OCI-LY7 (cell line): Measurements from ENCODE around the gene KAT6B. TPM values are rescaled to one million over a fixed set of nuclear protein-coding genes. Genes with fewer than 3 reads are reported as not detected.

Experiments used
- BruUV-seq: library from RNA; stranded (reverse); fragments of 400-500 nt; replicated peaks from 2 replicates; lab custom pipeline; 2021; lab: Mats Ljungman, UMichigan
- CTCF ChIA-PET: fragments of 300-600 bp; sonication (Branson Sonifier 250); formaldehyde crosslinking; loops from one replicate; lab custom pipeline; 2022; ENCODE audit warnings: antibody characterized with exemption; ENCODE audit not compliant: unreplicated experiment; lab: Charles Lee
- POLR2A ChIA-PET: fragments of 300-600 bp; sonication (Branson Sonifier 250); formaldehyde crosslinking; loops from one replicate; lab custom pipeline; 2022; ENCODE audit warnings: antibody characterized with exemption; lab: Charles Lee
- DNase-seq: peaks from one replicate; pipeline ENCODE4 v3.0.0-alpha.2; 2015; ENCODE audit warnings: low spot score
- H2AFZ ChIP-seq: fragments of 200-600 bp; sonication (generic), shearing (Covaris generic); 2 replicates; pipeline ENCODE4 v1.6.1; 2014; ENCODE audit warnings: mild to moderate bottlenecking, antibody characterized with exemption, low read length, moderate library complexity
- H3K27ac ChIP-seq: fragments of 200-600 bp; sonication (generic); 2 replicates; pipeline ENCODE4 v1.5.1; 2014; ENCODE audit warnings: mixed run types, low read depth, mild to moderate bottlenecking, moderate library complexity, low read length, inconsistent platforms; ENCODE audit not compliant: poor library complexity, severe bottlenecking
- H3K36me3 ChIP-seq: fragments of 200-600 bp; sonication (generic); 2 replicates; pipeline ENCODE4 v1.6.1; 2014; ENCODE audit warnings: mild to moderate bottlenecking, antibody characterized with exemption, low read length, moderate library complexity, mixed read lengths; ENCODE audit not compliant: insufficient read depth
- H3K4me1 ChIP-seq: fragments of 200-600 bp; sonication (generic); 2 replicates; pipeline ENCODE4 v1.5.1; 2014; ENCODE audit warnings: mild to moderate bottlenecking, low read length; ENCODE audit not compliant: insufficient read depth, poor library complexity, severe bottlenecking
- H3K4me2 ChIP-seq: fragments of 200-600 bp; sonication (generic); 2 replicates; pipeline ENCODE4 v1.6.1; 2014; ENCODE audit warnings: mild to moderate bottlenecking, low read length
- H3K4me3 ChIP-seq: fragments of 200-600 bp; sonication (generic); 2 replicates; pipeline ENCODE4 v1.5.1; 2014; ENCODE audit warnings: mild to moderate bottlenecking, low read depth, low read length; ENCODE audit not compliant: poor library complexity, severe bottlenecking
- H3K79me2 ChIP-seq: fragments of 200-600 bp; sonication (generic); 2 replicates; pipeline ENCODE4 v1.6.1; 2016; ENCODE audit warnings: low read depth, mild to moderate bottlenecking, low read length, moderate library complexity, mixed read lengths; ENCODE audit not compliant: insufficient read depth
- H3K9me2 ChIP-seq: fragments of 200-600 bp; sonication (generic); 2 replicates; pipeline ENCODE4 v1.6.1; 2016; ENCODE audit warnings: mild to moderate bottlenecking, low read length, mixed read lengths; ENCODE audit not compliant: insufficient read depth
- H3K9me3 ChIP-seq: fragments of 200-600 bp; sonication (generic); 2 replicates; pipeline ENCODE4 v1.6.1; 2014; ENCODE audit warnings: mild to moderate bottlenecking, mixed run types, low read length, mixed read lengths
- H4K20me1 ChIP-seq: fragments of 200-600 bp; sonication (generic); 2 replicates; pipeline ENCODE4 v1.6.1; 2014; ENCODE audit warnings: mild to moderate bottlenecking, antibody characterized with exemption, low read length, moderate library complexity, mixed read lengths; ENCODE audit not compliant: insufficient read depth
- CTCF ChIP-seq: fragments of 200-600 bp; sonication (generic); conservative IDR thresholded peaks from 2 replicates; pipeline ENCODE4 v1.5.1; 2014; ENCODE audit warnings: mild to moderate bottlenecking, antibody characterized with exemption, low read length, moderate library complexity, mixed read lengths
- EZH2phosphoT487 ChIP-seq: fragments of 200-600 bp; sonication (generic); IDR thresholded peaks from 2 replicates; pipeline ENCODE4 v1.6.1; 2018; ENCODE audit warnings: low read depth, borderline replicate concordance, mild to moderate bottlenecking, mixed run types, antibody characterized with exemption, low read length, moderate library complexity, mixed read lengths
- intact Hi-C: fragments of 100-400 bp; cut with micrococcal nuclease; formaldehyde crosslinking; loops from one replicate; pipeline ENCODE4 v1.10.0; 2022; ENCODE audit not compliant: unreplicated experiment
- total RNA-seq, 2 experiments: library from RNA; depleted of rRNA in 1 of 2; stranded (reverse); fragments of >200 nt in 1 of 2; shearing (Covaris generic) in 1 of 2; gene quantifications; 2 replicates each; pipeline ENCODE4 v1.2.3, GENCODE V29; 2014 to 2022

KAT6B gene
- total RNA-seq, 2 experiments from 2014 or later = 20.8 to 40.8 TPM

GRCh38 chr10:74825371-74826141 is 844 bp upstream of the KAT6B start:
- TF ChIP-seq EZH2phosphoT487 (no peak), CTCF (no peak)
- Histone ChIP-seq H3K4me3 (peak overlapping the region; percentile 80), H3K36me3 (0 out of 2 replicates have a peak, but pooled peaks cover 4% of the 10 kb centered on the region), H3K9me3 (no peaks in the 10 kb centered on the region), H3K27ac (peak overlapping the region; percentile 70), H3K4me2 (peak overlapping the region; percentile 78), H3K4me1 (peaks cover 23% of the 10 kb centered on the region), H3K79me2 (peaks cover 27% of the 10 kb centered on the region), H4K20me1 (no peaks in the 10 kb centered on the region), H2AFZ (peak overlapping the region; percentile 66), H3K9me2 (no peaks in the 10 kb centered on the region)
- no TSS peak for BruUV-seq
- intact Hi-C loops = loop anchor here (1.0 to 10.0 kb wide), 6 partner anchors 29 to 409 kb away; partner anchors contain the start of gene SAMD8
- no peak for DNase-seq
- CTCF ChIA-PET = interaction anchor here (0.6 to 0.7 kb wide), 4 partner anchors 28 to 368 kb away, joined by 3 to 14 read pairs (median 10); no protein-coding TSS in a partner anchor
- POLR2A ChIA-PET = interaction anchor here (0.6 to 1.2 kb wide), 8 partner anchors 11 to 770 kb away, joined by 3 to 6 read pairs (median 4); no protein-coding TSS in a partner anchor

GRCh38 chr10:74827045-74827441 is 643 bp downstream of the KAT6B start:
- Histone ChIP-seq H3K4me3 (peak overlapping the region; percentile 81), H3K4me1 (peaks cover 23% of the 10 kb centered on the region), H4K20me1 (no peaks in the 10 kb centered on the region), H2AFZ (no peak overlapping the region), H3K27ac (peak overlapping the region; percentile 16), H3K4me2 (peak overlapping the region; percentile 84), H3K36me3 (0 out of 2 replicates have a peak, but pooled peaks cover 4% of the 10 kb centered on the region), H3K9me3 (no peaks in the 10 kb centered on the region), H3K9me2 (no peaks in the 10 kb centered on the region), H3K79me2 (peaks cover 33% of the 10 kb centered on the region)
- intact Hi-C loops = loop anchor here (2.0 to 10.0 kb wide), 5 partner anchors 28 to 285 kb away; partner anchors contain the start of gene SAMD8
- ChIA-PET CTCF (no interaction called here), POLR2A (interaction anchor here (1.2 kb wide), 1 partner anchor 25 kb away, joined by 4 read pairs; no protein-coding TSS in a partner anchor)
- DNase-seq = no peak
- no peak for TF ChIP-seq EZH2phosphoT487
- no peak for TF ChIP-seq CTCF
- no TSS peak for BruUV-seq
